IMR-90 (cell line): ENCODE data around the gene MTMR3. TPM values are rescaled to one million over a fixed set of nuclear protein-coding genes. Genes with fewer than 3 reads are reported as not detected.

Source experiments
- ATAC-seq: fragments of 200-7000 bp; cut with Tn5 transposase; 2 replicates; pipeline ENCODE4 v1.9.1; 2020; ENCODE audit warnings: low read depth, mild to moderate bottlenecking, moderate library complexity
- BruUV-seq: library from RNA; stranded (reverse); fragments of 400-500 nt; replicated peaks from 2 replicates; lab custom pipeline; 2021; lab: Mats Ljungman, UMichigan
- CTCF ChIA-PET: fragments of 300-600 bp; formaldehyde crosslinking; extraction: SDS; loops from one replicate; lab custom pipeline; 2021; ENCODE audit warnings: antibody characterized with exemption; lab: Yijun Ruan, JAX
- POLR2A ChIA-PET: fragments of 300-600 bp; sonication (Branson Sonifier 250); formaldehyde crosslinking; loops from one replicate; lab custom pipeline; 2022; ENCODE audit warnings: antibody characterized with exemption; ENCODE audit not compliant: unreplicated experiment; lab: Charles Lee
- DNase-seq: peaks from one replicate; pipeline ENCODE4 v3.0.0; 2013
- H2AFZ ChIP-seq: replicated peaks from 2 replicates; pipeline ENCODE3; 2013; ENCODE audit warnings: low read length, mild to moderate bottlenecking; ENCODE audit not compliant: poor library complexity
- H2AK5ac ChIP-seq: 2 replicates; pipeline ENCODE4 v1.6.1; 2013; ENCODE audit warnings: low read depth, low read length, inconsistent platforms
- H2AK9ac ChIP-seq: replicated peaks from 2 replicates; pipeline ENCODE3; 2013; ENCODE audit warnings: mild to moderate bottlenecking, low read depth, low read length, moderate library complexity; ENCODE audit not compliant: poor library complexity
- H2BK120ac ChIP-seq: 2 replicates; pipeline ENCODE4 v1.6.1; 2013; ENCODE audit warnings: low read depth, low read length, inconsistent platforms
- H2BK15ac ChIP-seq: 3 replicates; pipeline ENCODE4 v1.6.1; 2013; ENCODE audit warnings: low read depth, low read length, inconsistent platforms
- H2BK20ac ChIP-seq: 2 replicates; pipeline ENCODE4 v1.6.1; 2013; ENCODE audit warnings: low read depth, mild to moderate bottlenecking, inconsistent platforms, low read length, moderate library complexity
- H2BK5ac ChIP-seq: 2 replicates; pipeline ENCODE4 v1.6.1; 2013; ENCODE audit warnings: mild to moderate bottlenecking, low read depth, low read length, inconsistent platforms; ENCODE audit not compliant: poor library complexity, severe bottlenecking
- H3K14ac ChIP-seq: replicated peaks from 2 replicates; pipeline ENCODE4 v1.6.1; 2013; ENCODE audit warnings: low read depth, low read length, inconsistent platforms
- H3K18ac ChIP-seq: 2 replicates; pipeline ENCODE4 v1.6.1; 2013; ENCODE audit warnings: low read depth, low read length, control low read depth
- H3K23ac ChIP-seq: 2 replicates; pipeline ENCODE4 v1.6.1; 2013; ENCODE audit warnings: low read depth, low read length, inconsistent platforms
- H3K27ac ChIP-seq: 2 replicates; pipeline ENCODE4 v1.5.1; 2013; ENCODE audit warnings: mild to moderate bottlenecking, control low read depth, low read length; ENCODE audit not compliant: insufficient read depth
- H3K27me3 ChIP-seq: 2 replicates; pipeline ENCODE4 v1.6.1; 2013; ENCODE audit warnings: low read length; ENCODE audit not compliant: control insufficient read depth, insufficient read depth
- H3K36me3 ChIP-seq: 2 replicates; pipeline ENCODE4 v1.6.1; 2013; ENCODE audit warnings: low read length, mixed read lengths; ENCODE audit not compliant: control insufficient read depth, insufficient read depth
- H3K4ac ChIP-seq: 2 replicates; pipeline ENCODE4 v1.6.1; 2013; ENCODE audit warnings: low read depth, low read length, inconsistent platforms
- H3K4me1 ChIP-seq: 2 replicates; pipeline ENCODE4 v1.6.1; 2013; ENCODE audit warnings: low read length, mixed read lengths; ENCODE audit not compliant: control insufficient read depth, insufficient read depth
- H3K4me2 ChIP-seq: 2 replicates; pipeline ENCODE4 v1.6.1; 2013; ENCODE audit warnings: low read depth, mild to moderate bottlenecking, control low read depth, low read length, moderate library complexity
- H3K4me3 ChIP-seq: 2 replicates; pipeline ENCODE4 v1.5.1; 2013; ENCODE audit warnings: low read depth, mild to moderate bottlenecking, control low read depth, low read length, moderate library complexity; ENCODE audit not compliant: insufficient read depth
- H3K56ac ChIP-seq: 2 replicates; pipeline ENCODE4 v1.6.1; 2013; ENCODE audit warnings: low read length, inconsistent platforms; ENCODE audit not compliant: insufficient read depth; ENCODE audit errors: extremely low read depth
- H3K79me1 ChIP-seq, 2 experiments: 2 replicates each; pipeline ENCODE4 v1.6.1; 2013; ENCODE audit warnings: low read length in 2 of 2, inconsistent platforms in 1 of 2, low read depth in 1 of 2
- H3K9ac ChIP-seq: 2 replicates; pipeline ENCODE4 v1.6.1; 2013; ENCODE audit warnings: low read depth, low read length, control low read depth
- H3K9me1 ChIP-seq: 2 replicates; pipeline ENCODE4 v1.6.1; 2013; ENCODE audit warnings: low read length, inconsistent platforms; ENCODE audit not compliant: insufficient read depth
- H3K9me3 ChIP-seq: 2 replicates; pipeline ENCODE4 v1.6.1; 2013; ENCODE audit warnings: low read length; ENCODE audit not compliant: control insufficient read depth, insufficient read depth
- H4K20me1 ChIP-seq: 2 replicates; pipeline ENCODE4 v1.6.1; 2013; ENCODE audit warnings: low read length, inconsistent platforms; ENCODE audit not compliant: insufficient read depth
- H4K5ac ChIP-seq: 2 replicates; pipeline ENCODE4 v1.6.1; 2013; ENCODE audit warnings: mild to moderate bottlenecking, low read depth, low read length, control low read depth
- H4K8ac ChIP-seq, 2 experiments: 2 replicates each; pipeline ENCODE4 v1.6.1; 2013; ENCODE audit warnings: low read depth in 2 of 2, low read length in 2 of 2, control low read depth in 1 of 2, inconsistent platforms in 1 of 2
- H4K91ac ChIP-seq: 2 replicates; pipeline ENCODE4 v1.6.1; 2013; ENCODE audit warnings: low read depth, low read length, inconsistent platforms; ENCODE audit not compliant: insufficient read depth
- BHLHE40 ChIP-seq: fragments of 150-350 bp; IDR thresholded peaks from 2 replicates; pipeline ENCODE4 v1.6.1; 2016; ENCODE audit warnings: mild to moderate bottlenecking, low read depth, low read length
- CHD1 ChIP-seq: IDR thresholded peaks from 2 replicates; pipeline ENCODE4 v1.6.1; 2012; ENCODE audit warnings: low read depth, low read length, improper control_type of control experiment
- CTCF ChIP-seq: conservative IDR thresholded peaks from 2 replicates; pipeline ENCODE4 v1.5.1; 2012; ENCODE audit warnings: mild to moderate bottlenecking, low read depth, low read length, improper control_type of control experiment
- RCOR1 ChIP-seq: IDR thresholded peaks from 2 replicates; pipeline ENCODE4 v1.6.1; 2012; ENCODE audit warnings: mild to moderate bottlenecking, low read length, improper control_type of control experiment; ENCODE audit not compliant: insufficient replicate concordance
- WGBS, 2 experiments: methylation state at CpG; one replicate each; pipeline versions ENCODE4 v1.1.5 to v1.1.7; 2013; ENCODE audit warnings: missing lambda C conversion rate in 2 of 2; ENCODE audit not compliant: insufficient read length in 1 of 2; ENCODE audit errors: extremely low coverage in 2 of 2; 5-methylcytosine and 5-hydroxymethylcytosine counted together
- dilution Hi-C: fragments of 300-500 bp; cut with HindIII; formaldehyde crosslinking; loops from one replicate; pipeline ENCODE4 v1.14.3; 2018; ENCODE audit warnings: low sequenced_read_pairs; ENCODE audit not compliant: unreplicated experiment
- in situ Hi-C: fragments of 300-500 bp; cut with MboI; formaldehyde crosslinking; loops from 3 replicates; pipeline ENCODE4 v1.14.3; 2019; ENCODE audit warnings: low sequenced_read_pairs, inconsistent platforms, mixed read lengths
- intact Hi-C: fragments of 100-400 bp; cut with micrococcal nuclease; formaldehyde crosslinking; loops from 2 replicates; pipeline ENCODE4 v1.10.0; 2022
- polyA plus RNA-seq, 3 experiments: library from polyadenylated mRNA; depleted of rRNA; stranded (reverse); fragments of >200 nt; gene quantifications; 2 replicates each; pipeline ENCODE4 v1.2.3, GENCODE V29; 2012; ENCODE audit warnings: low replicate concordance in 1 of 3
- total RNA-seq: library from RNA; depleted of rRNA; stranded (reverse); fragments of >200 nt; gene quantifications from 2 replicates; pipeline ENCODE4 v1.2.3, GENCODE V29; 2012

The MTMR3 gene
- total and polyA plus RNA-seq, 2 of the 4 experiments (the other 2 are of a cell fraction): 21.3 to 29.4 TPM

GRCh38 chr22:30025221-30025620, 142.2 kb downstream of the MTMR3 start:
- Histone ChIP-seq H4K5ac (no peak overlapping the region), H2BK20ac (no peak overlapping the region), H3K27ac (no peak overlapping the region), H2BK120ac (no peak overlapping the region), H4K20me1 (0 out of 2 replicates have a peak, but pooled peaks cover 4% of the 10 kb centered on the region), H2AK9ac (no peak overlapping the region), H3K4me2 (no peak overlapping the region), H3K27me3 (no peaks in the 10 kb centered on the region), H3K56ac (no peak overlapping the region), H3K9me3 (no peaks in the 10 kb centered on the region), H2AFZ (no peak overlapping the region), H3K4me3 (no peak overlapping the region), H2BK5ac (no peak overlapping the region), H2BK15ac (no peak overlapping the region), H3K14ac (no peak overlapping the region), H3K9me1 (peaks cover 47% of the 10 kb centered on the region), H3K4ac (no peak overlapping the region), H3K79me1 (peaks cover 0 to 48% of the 10 kb centered on the region in 2 experiments; a peak in 2 of 4 replicates), H4K91ac (no peak overlapping the region), H3K18ac (no peak overlapping the region), H3K36me3 (peaks cover 71% of the 10 kb centered on the region), H3K9ac (no peak overlapping the region), H2AK5ac (no peak overlapping the region), H3K4me1 (peaks cover 9% of the 10 kb centered on the region), H4K8ac (no peak overlapping the region), H3K23ac (no peak overlapping the region)
- ATAC-seq (no peak), DNase-seq (no peak)
- TF ChIP-seq RCOR1: no peak
- no peak for TF ChIP-seq CHD1
- no peak for TF ChIP-seq BHLHE40
- no peak for TF ChIP-seq CTCF
- in situ Hi-C loops: no loop called here
- dilution Hi-C loops: loop anchor here (25.0 kb wide), 1 partner anchor 338 kb away; no protein-coding TSS in a partner anchor
- ChIA-PET POLR2A (no interaction called here), CTCF (no interaction called here)
- intact Hi-C loops: no loop called here
- BruUV-seq: no TSS peak
- 88% methylated on average over 2 of the region's 3 CpGs; no CpG with 5 or more reads in 1 of the 2 experiments for WGBS, 2 experiments
